Stimulated activated CD4-positive, alpha-beta T cell treated with anti-CD3 and anti-CD28 coated beads, Interleukin-2, amount 100 ng/mL, for 24 hours (primary cell): ENCODE results near the gene CPT1C.

Source experiments
- DNase-seq, 2 donors: peaks; one replicate each; pipeline ENCODE4 v3.0.0-alpha.2; 2020

CPT1C gene

DNA sequence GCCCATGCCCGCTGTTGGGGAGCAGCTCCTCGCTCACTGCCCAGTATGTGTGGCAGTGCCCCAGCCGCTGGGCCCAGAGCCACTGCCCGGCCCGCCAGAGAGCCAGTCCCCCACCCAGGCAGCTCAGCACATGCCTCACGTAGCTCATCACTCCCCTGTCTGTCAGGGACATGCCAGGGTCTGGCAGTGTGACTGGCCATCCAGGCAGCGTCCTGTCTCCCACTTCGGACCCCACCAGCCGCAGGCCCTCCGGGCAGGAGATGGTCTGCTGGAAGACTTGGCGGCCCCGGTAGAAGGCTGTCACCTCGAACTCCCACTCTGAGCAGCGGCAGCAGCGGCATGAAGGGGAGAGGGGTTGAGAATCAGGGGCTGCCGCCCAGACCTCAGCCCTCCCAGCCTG is 28.9 kb upstream of the CPT1C start:
- no peak for DNase-seq

GRCh38 chr19:49663224-49663623 is 27.7 kb upstream of the CPT1C start:
- no peak for DNase-seq

- peak; percentile 93 to 96 for DNase-seq
Observed at GRCh38 chr19:49664171-49665035, 26.5 kb upstream of the CPT1C start.

GRCh38 chr19:49665036-49665350 is 25.9 kb upstream of the CPT1C start:
- DNase-seq: no peak

GRCh38 chr19:49665351-49666119 is 25.4 kb upstream of the CPT1C start, which contains the start of the genes BCL2L12 and IRF3:
Gene BCL2L12, plus strand, starts transcription at chr19:49665933. Its CDS starts 760 bp downstream, at chr19:49666693.
Gene IRF3, minus strand, starts transcription at chr19:49665857. Its CDS starts 1,019 bp downstream, at chr19:49664838.
- peak; percentile 100 for DNase-seq

- DNase-seq: no peak
Observed at GRCh38 chr19:49666120-49666444, 24.8 kb upstream of the CPT1C start.

DNA sequence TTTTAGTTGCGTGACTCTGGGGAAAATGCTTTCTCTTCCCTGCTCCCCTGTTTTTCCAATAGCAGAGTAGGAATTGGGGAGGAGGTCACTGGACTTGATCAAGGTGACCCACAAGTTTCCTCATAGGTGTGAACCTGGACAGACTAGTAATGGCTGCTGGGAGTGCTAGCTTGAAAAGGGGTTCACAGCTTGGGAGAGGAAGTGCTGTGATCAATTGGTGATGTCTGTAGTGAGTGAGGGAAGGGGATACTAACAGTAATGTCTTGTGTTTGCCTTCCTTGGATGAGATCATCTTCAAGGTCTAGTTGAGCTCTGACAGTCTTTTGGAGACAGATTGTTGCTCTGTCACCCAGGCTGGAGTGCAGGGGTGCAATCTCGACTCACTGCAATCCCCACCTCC is 23.4 kb upstream of the CPT1C start:
- no peak for DNase-seq

GRCh38 chr19:49669516-49669915 is 21.4 kb upstream of the CPT1C start:
- DNase-seq: no peak

- peak; percentile 82 to 83 for DNase-seq
Observed at GRCh38 chr19:49672131-49672919, 18.6 kb upstream of the CPT1C start.

- peak in 1 of 2 donors; percentile 42 for DNase-seq
Observed at GRCh38 chr19:49676136-49676783, 14.7 kb upstream of the CPT1C start.

GRCh38 chr19:49676784-49677230 is 14.1 kb upstream of the CPT1C start:
- peak; percentile 99 for DNase-seq

GRCh38 chr19:49677231-49677900 is 13.6 kb upstream of the CPT1C start, which contains the start of gene PRMT1:
Gene PRMT1, plus strand, starts transcription at chr19:49677271. Its CDS starts 10 bp downstream, at chr19:49677281.
- peak; percentile 60 to 67 for DNase-seq

DNA sequence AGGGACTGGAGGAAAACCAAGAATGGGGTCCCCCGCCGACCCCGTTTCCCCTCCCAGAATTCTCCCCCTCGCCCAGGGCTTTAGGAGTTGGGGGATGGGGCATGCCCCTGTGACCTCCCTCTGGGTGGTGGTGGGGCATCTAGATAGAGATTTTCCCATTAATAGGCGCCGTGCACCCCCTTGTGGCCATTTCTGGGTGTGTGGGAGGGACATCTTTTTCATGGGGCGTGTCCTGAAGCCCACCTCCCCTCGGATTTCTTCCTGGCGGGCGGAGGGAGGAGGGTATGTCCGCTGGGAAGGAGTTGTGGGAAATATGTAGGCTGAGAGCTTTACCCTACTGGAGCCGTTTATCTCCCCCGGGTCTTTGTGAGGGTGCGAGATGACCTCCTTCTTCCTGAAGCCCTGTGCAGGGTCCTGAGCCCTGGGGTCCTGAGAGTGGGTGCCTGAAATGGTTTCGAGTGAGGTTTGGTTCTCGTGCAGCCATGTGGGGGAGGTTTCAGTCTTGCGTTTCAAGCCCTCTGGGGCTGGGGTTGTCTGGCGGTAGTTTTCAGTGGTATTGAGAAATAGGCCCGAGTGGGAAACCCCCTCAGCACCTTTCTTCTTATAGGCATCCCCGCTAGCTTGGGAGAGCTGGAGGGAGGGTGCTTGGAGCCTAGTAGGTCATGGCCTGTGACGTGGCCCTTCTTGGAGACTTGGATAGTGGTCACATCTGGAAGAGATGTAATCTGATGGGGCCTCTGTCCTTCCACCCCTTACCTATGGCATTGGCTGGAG is 12.8 kb upstream of the CPT1C start:
- DNase-seq: peak; percentile 82 to 88

DNA sequence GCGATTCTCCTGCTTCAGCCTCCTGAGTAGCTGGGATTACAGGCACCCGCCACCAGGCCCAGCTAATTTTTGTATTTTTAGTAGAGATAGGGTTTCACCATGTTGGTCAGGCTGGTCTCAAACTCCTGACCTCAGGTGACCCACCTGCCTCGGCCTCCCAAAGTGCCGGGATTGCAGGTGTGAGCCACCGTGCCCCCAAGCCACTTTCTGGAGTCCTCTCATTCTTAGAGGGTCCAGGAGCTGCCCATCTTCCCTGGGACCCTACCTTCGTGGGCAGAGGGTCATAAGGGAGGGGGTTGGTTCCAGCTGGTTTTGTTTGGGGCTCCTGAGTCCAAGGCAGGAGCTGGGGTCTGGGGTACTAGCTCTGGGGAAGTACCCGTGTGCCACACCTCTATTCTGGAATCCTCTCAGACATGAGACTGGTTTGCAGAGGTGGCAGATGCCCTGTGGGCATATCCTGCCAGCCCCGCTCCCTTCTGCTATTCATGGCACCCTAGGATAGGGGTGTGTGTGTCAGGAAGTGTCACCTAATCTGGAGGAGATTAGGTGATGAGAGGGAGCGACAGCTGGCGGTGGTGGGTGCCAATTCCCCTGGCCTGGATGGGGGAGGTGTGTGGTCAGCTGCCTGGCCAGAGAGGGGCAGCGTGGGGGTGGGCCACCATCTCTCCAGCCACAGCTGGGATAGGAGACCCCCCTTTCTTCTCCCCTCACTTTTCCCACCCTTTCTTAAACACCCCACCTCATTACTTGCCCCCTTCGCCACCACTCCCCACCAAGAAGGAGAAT is 11.7 kb upstream of the CPT1C start:
- no peak for DNase-seq

DNA sequence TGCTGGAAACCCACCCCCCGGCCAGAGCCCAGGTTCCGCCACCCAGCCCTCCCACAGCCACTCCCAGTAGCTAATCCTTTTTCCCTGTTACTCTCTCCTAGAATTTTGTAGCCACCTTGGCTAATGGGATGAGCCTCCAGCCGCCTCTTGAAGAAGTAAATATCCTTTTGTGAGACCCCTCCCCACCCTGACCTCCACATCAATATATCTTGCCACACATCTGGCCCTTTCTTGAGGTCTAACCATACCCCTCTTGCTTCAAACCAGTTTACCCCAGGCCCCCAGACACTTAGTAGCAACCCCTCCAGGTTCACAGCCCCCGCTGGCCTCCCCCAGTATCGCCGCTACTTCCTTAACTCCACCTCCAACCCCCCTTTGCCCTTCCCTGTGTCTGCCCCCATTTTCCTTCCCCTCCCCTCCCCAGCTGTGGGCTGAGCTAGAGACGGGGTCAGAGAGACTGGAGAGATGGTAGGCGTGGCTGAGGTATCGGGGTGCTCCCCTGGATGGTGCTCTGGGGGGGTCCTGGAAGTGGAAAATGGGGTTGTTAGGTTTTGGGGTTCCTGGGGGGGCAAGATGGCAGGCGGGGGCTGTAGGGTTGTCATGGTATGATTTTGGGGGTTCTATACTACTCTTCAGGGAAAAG is 11.0 kb upstream of the CPT1C start:
- no peak for DNase-seq

- DNase-seq: peak; percentile 98
Observed at GRCh38 chr19:49680421-49681351, 10.2 kb upstream of the CPT1C start.

DNA sequence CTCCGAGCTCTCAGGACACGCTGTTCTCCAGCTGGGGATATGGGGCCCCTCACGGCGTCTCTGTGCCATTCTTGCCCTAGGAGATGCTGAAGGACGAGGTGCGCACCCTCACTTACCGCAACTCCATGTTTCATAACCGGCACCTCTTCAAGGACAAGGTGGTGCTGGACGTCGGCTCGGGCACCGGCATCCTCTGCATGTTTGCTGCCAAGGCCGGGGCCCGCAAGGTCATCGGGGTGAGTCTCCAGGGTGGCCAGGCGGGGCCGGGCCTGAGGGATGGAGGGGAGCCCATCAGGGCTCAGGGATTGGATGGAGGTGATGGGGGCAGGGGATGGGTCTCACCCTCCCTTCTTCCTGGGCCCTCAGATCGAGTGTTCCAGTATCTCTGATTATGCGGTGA is 9.1 kb upstream of the CPT1C start:
- no peak for DNase-seq

- DNase-seq: no peak
Observed at GRCh38 chr19:49682274-49682673, 8.6 kb upstream of the CPT1C start.

GRCh38 chr19:49683814-49684250 is 7.1 kb upstream of the CPT1C start:
- no peak for DNase-seq
